ENCODE data around the gene RIPPLY1. TPM values are rescaled to one million over a fixed set of nuclear protein-coding genes. Genes with fewer than 3 reads are reported as not detected.

The RIPPLY1 gene, protein sequence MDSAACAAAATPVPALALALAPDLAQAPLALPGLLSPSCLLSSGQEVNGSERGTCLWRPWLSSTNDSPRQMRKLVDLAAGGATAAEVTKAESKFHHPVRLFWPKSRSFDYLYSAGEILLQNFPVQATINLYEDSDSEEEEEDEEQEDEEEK
- polyA plus RNA-seq, result not detected

DNA sequence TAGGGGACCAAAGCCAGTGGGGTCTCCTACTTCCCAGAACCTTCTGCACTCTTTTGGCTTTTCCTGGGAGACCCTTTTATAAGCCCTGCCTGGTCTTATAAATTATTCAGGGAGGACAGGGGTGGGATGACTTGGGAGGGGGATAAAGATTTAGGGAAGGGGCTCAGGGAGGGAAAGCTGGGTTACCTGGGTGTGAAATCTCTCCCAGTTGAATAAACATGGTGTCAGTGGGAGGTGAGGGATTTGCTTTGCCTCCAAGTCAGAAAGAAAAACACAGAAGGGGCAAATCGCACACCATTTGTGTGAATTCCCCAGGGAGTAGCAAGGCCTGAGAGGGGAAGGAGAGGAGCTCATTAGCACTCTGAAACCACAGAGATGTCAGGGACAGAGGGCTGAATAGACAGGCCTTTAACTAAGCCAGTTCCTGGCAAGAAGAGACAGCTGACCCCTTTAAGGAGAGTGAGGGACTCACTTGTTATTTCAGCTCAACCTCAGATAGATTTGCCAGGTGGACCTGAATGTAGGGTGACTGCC lies at the start of gene RIPPLY1:
Gene RIPPLY1 (minus strand): TSS at position 51 of the 534 bp plus-strand sequence. CDS start 54 bp downstream, outside the sequence.
- no peaks in the 10 kb centered on the region for H3K4me1 Mint-ChIP-seq
- H3K27me3 Mint-ChIP-seq (ENCODE audit: low read depth in 3 of 3), result peaks cover 0 to 2% (median 1%) of the 10 kb centered on the region in 3 donors
- no peak for DNase-seq
- no peaks in the 10 kb centered on the region for H3K9me3 Mint-ChIP-seq
- no peaks in the 10 kb centered on the region for H3K36me3 Mint-ChIP-seq
- no peak within 1 kb of the TSS for H3K4me3 Mint-ChIP-seq
- H3K27ac Mint-ChIP-seq, result no peak within 1 kb of the TSS

DNA sequence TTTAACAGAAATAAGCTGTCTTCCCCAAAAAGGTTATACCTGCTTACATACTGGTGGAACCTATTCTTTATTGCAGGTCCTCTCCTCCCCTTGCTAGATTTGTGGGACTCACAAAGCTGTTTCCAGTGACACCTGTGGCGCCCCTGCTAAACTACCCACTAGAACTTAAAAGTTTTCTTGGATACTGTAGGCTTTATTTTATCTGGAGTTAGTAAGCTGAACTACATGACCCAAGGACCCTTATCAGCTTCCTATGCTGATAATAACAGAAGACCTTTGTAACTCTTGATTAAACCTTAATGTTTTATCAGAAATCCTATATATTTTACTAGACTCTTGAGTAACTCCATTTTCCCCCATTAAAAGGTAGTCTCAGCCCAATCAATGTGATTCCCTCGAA lies 49.4 kb upstream of the RIPPLY1 start:
- no peak for DNase-seq
- Mint-ChIP-seq H3K27me3 (ENCODE audit: low read depth in 3 of 3) (peaks cover 0 to 5% (median 2%) of the 10 kb centered on the region in 3 donors), H3K4me3 (no peak overlapping the region), H3K4me1 (no peaks in the 10 kb centered on the region), H3K27ac (no peak overlapping the region), H3K9me3 (no peaks in the 10 kb centered on the region), H3K36me3 (peaks cover 5 to 15% (median 6%) of the 10 kb centered on the region in 3 donors)

DNA sequence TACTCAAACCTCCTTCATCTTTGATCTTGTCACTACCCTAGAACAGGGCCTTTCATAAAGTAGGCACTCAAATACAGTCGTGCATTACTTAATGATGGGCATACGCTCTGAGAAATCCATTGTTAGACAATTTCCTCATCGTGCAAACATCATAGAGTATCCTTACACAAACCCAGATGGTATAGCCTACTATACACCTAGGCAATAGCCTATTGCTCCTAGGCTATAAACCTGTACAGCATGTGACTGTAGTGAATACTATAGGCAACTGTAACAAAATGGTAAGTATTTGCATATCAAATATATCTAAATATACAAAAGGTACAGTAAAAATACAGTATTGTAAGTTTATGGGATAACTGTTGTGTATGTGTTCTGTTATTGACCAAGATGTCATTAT lies 48.9 kb upstream of the RIPPLY1 start:
- no peaks in the 10 kb centered on the region for H3K9me3 Mint-ChIP-seq
- DNase-seq, result no peak
- no peak overlapping the region for H3K4me3 Mint-ChIP-seq
- peaks cover 0 to 5% (median 2%) of the 10 kb centered on the region in 3 donors for H3K27me3 Mint-ChIP-seq (ENCODE audit: low read depth in 3 of 3)
- no peaks in the 10 kb centered on the region for H3K4me1 Mint-ChIP-seq
- peaks cover 5 to 15% (median 6%) of the 10 kb centered on the region in 3 donors for H3K36me3 Mint-ChIP-seq
- H3K27ac Mint-ChIP-seq, result no peak overlapping the region

DNA sequence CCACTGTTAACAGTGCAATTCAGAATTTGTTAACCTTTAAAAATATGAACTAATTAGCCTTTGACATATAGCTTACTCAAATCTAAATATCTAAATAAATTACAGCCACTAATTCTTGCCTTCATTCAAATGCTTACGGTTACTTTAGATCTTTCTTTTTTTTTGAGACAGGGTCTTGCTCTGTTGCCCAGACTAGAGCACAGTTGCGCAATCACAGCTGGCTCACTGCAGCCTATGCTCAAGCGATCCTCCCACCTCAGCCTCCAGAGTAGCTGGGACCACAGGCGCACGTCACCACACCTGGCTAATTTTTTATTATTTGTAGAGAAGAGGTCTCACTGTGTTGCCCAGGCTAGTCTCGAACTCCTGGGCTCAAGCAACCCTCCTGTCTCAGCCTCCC lies 48.1 kb upstream of the RIPPLY1 start:
- H3K4me3 Mint-ChIP-seq, result no peak overlapping the region
- DNase-seq, result no peak
- no peak overlapping the region for H3K27ac Mint-ChIP-seq
- no peaks in the 10 kb centered on the region for H3K9me3 Mint-ChIP-seq
- H3K36me3 Mint-ChIP-seq, result peaks cover 5 to 15% (median 6%) of the 10 kb centered on the region in 3 donors
- H3K27me3 Mint-ChIP-seq (ENCODE audit: low read depth in 3 of 3), result peaks cover 0 to 5% (median 2%) of the 10 kb centered on the region in 3 donors
- H3K4me1 Mint-ChIP-seq, result no peaks in the 10 kb centered on the region

DNA sequence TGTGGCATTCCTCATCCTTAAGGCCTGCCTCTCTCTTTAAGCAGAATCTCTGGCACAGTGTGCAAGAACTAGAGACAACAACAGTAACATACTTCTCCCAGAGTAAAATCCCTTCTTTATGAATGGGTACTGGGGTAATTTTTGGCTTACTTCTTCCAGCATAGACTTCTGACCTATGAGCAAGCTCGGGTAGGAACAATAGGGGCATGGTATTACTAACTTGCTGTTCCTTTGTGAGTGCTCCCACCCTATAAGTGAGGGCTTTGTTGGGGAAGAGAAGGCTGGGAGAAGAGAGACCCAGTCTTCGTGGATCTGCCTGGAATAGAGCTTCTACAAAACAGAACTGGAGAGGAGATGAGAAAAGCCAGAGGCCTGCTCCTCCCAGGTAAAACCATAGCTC lies 47.2 kb upstream of the RIPPLY1 start:
- Mint-ChIP-seq H3K4me3 (no peak overlapping the region), H3K9me3 (no peaks in the 10 kb centered on the region), H3K36me3 (peaks cover 2 to 8% (median 2%) of the 10 kb centered on the region in 3 donors), H3K27me3 (ENCODE audit: low read depth in 3 of 3) (peaks cover 0 to 3% (median 2%) of the 10 kb centered on the region in 3 donors), H3K4me1 (no peaks in the 10 kb centered on the region), H3K27ac (no peak overlapping the region)
- no peak for DNase-seq

DNA sequence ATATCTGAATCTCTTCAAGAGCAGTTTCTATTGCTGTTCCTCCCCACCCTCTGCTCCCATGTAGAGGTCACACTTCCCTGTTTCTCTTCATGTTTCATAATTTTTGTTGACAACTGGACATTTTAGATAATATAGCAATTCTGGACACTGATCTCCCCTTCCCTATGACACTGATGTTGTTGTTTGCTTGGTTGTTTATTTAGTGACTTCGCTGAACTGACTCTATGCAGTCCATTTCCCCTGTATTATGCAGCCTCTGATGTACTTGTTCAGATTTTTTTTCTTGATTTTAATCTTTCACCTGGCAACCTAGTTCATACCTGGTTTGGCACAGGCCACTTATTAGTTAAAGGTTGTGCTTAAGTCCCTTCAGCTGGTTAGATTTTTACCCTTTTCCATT lies 46.2 kb upstream of the RIPPLY1 start:
- Mint-ChIP-seq H3K27ac (no peak overlapping the region), H3K4me1 (no peaks in the 10 kb centered on the region), H3K9me3 (no peaks in the 10 kb centered on the region), H3K27me3 (ENCODE audit: low read depth in 3 of 3) (peaks cover 0 to 4% (median 3%) of the 10 kb centered on the region in 3 donors), H3K4me3 (no peak overlapping the region), H3K36me3 (peaks cover 0 to 4% (median 0%) of the 10 kb centered on the region in 3 donors)
- DNase-seq, result no peak

DNA sequence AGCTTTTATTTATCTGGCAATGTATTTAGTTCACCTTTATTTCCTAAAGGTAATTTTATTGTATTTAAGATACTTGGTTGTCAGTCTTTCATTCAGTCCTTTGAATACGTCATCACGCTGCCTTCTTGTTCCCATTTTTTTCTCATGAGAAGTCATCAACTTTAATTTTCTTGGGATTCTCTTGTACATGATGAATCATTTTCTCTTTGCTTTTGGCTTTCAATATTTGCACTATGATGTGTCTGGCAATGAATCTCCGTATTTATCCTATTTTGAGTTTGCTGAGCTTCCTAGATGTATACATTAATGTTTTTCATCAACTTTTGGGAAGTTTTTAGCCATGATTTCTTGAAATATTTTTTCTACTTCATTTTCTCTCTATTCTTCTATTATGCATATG lies 45.5 kb upstream of the RIPPLY1 start:
- no peaks in the 10 kb centered on the region for H3K9me3 Mint-ChIP-seq
- H3K4me1 Mint-ChIP-seq, result no peaks in the 10 kb centered on the region
- no peak overlapping the region for H3K4me3 Mint-ChIP-seq
- peaks cover 0 to 6% (median 3%) of the 10 kb centered on the region in 3 donors for H3K27me3 Mint-ChIP-seq (ENCODE audit: low read depth in 3 of 3)
- H3K27ac Mint-ChIP-seq, result no peak overlapping the region
- H3K36me3 Mint-ChIP-seq, result peaks cover 0 to 4% (median 0%) of the 10 kb centered on the region in 3 donors
- no peak for DNase-seq

DNA sequence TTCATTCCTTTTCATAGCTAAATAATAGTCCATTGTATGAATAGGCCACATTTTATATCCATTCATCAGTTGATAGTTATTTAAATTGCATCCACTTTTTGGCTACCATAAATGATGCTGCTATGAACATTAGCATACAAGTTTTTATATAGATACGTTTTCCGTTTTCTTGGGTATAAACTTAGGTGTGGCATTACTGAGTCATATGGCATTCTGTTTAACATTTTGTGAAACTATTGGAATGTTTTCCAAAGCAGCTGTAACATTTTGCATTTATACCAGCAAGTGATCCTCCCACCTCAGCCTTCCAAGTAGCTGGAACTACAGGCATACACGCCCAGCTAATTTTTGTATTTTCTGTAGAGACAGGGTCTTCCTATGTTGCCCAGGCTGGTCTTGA lies 43.3 kb upstream of the RIPPLY1 start:
- H3K36me3 Mint-ChIP-seq, result peaks cover 0 to 16% (median 4%) of the 10 kb centered on the region in 3 donors
- H3K9me3 Mint-ChIP-seq, result no peaks in the 10 kb centered on the region
- peaks cover 0 to 6% (median 6%) of the 10 kb centered on the region in 3 donors for H3K27me3 Mint-ChIP-seq (ENCODE audit: low read depth in 3 of 3)
- H3K4me3 Mint-ChIP-seq, result no peak overlapping the region
- H3K4me1 Mint-ChIP-seq, result no peaks in the 10 kb centered on the region
- DNase-seq, result no peak
- H3K27ac Mint-ChIP-seq, result no peak overlapping the region

DNA sequence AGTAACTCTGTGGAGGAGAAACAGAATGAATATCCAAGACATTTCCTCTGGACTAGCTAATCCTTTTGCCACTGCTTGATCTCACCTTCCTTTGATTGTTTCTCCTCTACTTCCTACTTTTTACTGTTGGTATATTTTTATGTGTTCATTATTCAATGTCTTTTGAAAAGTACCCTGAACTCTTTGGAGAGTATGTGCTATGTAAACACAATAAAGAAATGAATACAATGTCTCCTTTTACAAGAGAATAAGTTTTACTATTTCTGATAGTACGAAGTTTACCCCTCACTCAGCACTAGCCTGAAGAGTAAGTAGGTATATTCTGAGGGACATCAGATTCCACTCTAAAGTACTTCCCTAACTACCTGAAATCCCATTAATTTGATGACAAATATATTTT lies 36.9 kb upstream of the RIPPLY1 start:
- no peaks in the 10 kb centered on the region for H3K9me3 Mint-ChIP-seq
- H3K27ac Mint-ChIP-seq, result no peak overlapping the region
- peaks cover 0 to 12% (median 4%) of the 10 kb centered on the region in 3 donors for H3K36me3 Mint-ChIP-seq
- no peak overlapping the region for H3K4me3 Mint-ChIP-seq
- no peak for DNase-seq
- no peaks in the 10 kb centered on the region for H3K4me1 Mint-ChIP-seq
- H3K27me3 Mint-ChIP-seq (ENCODE audit: low read depth in 3 of 3), result peaks cover 0 to 4% (median 3%) of the 10 kb centered on the region in 3 donors

DNA sequence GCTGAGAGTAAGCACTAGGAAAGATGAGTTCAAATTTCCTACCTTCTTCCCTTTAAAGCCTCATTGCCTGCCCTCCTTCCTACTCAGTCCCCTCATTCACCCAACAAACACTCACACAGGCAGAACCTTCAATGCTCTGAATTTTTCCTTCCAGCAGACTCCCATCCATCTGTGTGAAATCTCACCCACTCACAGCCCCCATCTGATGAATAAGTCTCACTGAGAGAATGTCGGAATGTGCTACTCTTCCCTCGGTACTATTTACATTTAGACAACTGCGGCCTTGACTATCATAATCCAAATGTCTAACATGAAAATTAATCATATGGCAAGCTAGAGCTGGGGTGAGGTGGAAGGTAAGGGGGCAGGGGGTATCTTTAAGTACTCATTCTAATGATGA lies 36.4 kb upstream of the RIPPLY1 start:
- Mint-ChIP-seq H3K4me3 (no peak overlapping the region), H3K27ac (no peak overlapping the region), H3K9me3 (no peaks in the 10 kb centered on the region), H3K36me3 (peaks cover 0 to 12% (median 4%) of the 10 kb centered on the region in 3 donors), H3K4me1 (no peaks in the 10 kb centered on the region), H3K27me3 (ENCODE audit: low read depth in 3 of 3) (peaks cover 0 to 4% (median 3%) of the 10 kb centered on the region in 3 donors)
- DNase-seq, result no peak

DNA sequence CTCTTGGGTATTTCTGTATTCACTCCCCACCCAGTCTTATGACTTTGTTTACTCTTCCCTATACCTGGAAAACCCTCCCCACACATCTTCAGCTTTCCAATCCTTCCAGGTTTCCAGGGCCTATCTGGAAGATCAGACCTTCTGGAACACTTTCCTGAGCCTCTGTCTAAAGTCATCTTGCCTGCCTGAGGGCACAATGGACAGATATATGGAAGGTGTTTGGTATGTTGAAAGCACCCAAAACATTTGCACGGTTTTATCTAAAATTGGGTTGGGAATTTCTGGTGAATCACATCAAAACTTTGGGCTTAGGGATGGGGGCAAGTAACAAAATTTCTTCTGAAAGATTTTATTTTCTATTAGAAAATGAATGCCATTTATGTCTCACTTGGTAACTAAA lies 33.1 kb upstream of the RIPPLY1 start:
- Mint-ChIP-seq H3K4me3 (no peak overlapping the region), H3K27me3 (ENCODE audit: low read depth in 3 of 3) (no peaks in the 10 kb centered on the region), H3K27ac (no peak overlapping the region), H3K36me3 (no peaks in the 10 kb centered on the region), H3K9me3 (no peaks in the 10 kb centered on the region), H3K4me1 (no peaks in the 10 kb centered on the region)
- no peak for DNase-seq

DNA sequence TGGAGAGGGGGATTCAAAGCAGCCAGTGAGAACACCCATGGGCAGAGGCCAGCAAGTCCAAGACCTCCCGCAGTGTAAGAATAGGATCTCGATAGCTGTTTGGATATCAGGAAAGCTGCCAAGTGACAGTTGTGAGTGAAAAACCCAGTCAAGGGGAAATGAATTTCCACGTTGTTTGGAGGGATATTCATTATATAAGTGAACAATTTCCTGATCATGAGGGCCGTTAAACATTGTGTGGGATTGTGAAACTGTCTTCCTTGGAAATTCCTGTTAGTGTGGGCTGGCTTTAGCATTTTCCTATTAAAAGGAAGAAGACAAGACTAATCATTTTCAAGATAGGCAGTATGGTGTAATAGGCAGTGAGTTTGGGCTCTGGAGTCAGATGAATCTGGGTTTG lies 32.0 kb upstream of the RIPPLY1 start:
- H3K4me3 Mint-ChIP-seq, result no peak overlapping the region
- no peak overlapping the region for H3K27ac Mint-ChIP-seq
- DNase-seq, result no peak
- no peaks in the 10 kb centered on the region for H3K36me3 Mint-ChIP-seq
- H3K4me1 Mint-ChIP-seq, result no peaks in the 10 kb centered on the region
- no peaks in the 10 kb centered on the region for H3K9me3 Mint-ChIP-seq
- H3K27me3 Mint-ChIP-seq (ENCODE audit: low read depth in 3 of 3), result peaks cover 0 to 2% (median 0%) of the 10 kb centered on the region in 3 donors

DNA sequence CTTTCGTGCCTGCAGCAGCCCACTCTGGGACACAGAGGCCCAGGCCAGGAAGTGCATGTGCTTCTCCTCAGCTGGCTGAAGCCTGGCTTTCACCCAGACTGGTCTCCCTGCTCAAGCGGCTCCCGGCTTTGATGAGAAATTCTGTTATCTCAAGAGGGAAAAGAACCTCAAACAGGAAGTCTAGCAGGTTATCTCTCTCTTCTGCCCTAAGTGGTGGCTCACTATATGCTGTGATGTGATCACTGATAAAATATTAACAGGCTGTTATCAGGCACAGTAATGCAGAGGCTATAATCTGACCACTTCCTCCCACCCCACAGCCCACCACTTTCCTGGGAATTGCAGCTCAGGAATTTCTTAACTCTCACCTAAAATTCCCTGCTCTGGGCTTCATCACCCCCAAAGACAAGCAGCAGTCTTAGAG lies 30.4 kb upstream of the RIPPLY1 start:
- Mint-ChIP-seq H3K9me3 (no peaks in the 10 kb centered on the region), H3K4me1 (no peaks in the 10 kb centered on the region), H3K27me3 (ENCODE audit: low read depth in 3 of 3) (peaks cover 0 to 3% (median 0%) of the 10 kb centered on the region in 3 donors), H3K4me3 (no peak overlapping the region), H3K27ac (no peak overlapping the region), H3K36me3 (no peaks in the 10 kb centered on the region)
- no peak for DNase-seq

DNA sequence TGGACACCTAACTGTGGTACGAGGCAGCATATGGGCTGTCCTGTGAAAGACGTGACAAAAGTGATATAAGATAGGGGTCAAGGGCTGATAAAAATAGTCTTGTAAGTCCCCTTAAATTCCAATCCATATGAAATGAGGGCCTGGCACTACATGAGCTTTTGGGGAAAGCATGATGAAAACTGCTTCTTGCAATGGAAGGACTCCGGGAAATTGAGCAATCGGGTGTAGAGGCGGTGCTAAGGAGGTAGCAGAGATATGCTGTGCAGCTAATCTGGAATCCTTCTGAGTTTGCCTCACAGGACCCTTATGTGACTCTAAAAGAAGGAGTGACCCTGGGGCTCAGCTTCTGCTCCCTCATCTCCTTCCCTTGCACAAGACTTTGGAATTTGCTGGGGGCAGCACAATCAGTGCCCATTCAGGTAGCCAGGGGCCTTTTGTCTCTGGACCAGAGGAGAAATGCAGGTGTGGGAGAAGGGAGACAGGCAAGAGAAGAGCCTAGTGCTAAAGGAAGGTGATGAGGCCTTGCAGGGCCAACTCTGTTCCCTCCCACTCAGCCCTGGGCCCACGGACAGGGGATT lies 29.9 kb upstream of the RIPPLY1 start:
- DNase-seq, result no peak
- Mint-ChIP-seq H3K4me3 (no peak overlapping the region), H3K9me3 (no peaks in the 10 kb centered on the region), H3K27ac (no peak overlapping the region), H3K36me3 (no peaks in the 10 kb centered on the region), H3K4me1 (no peaks in the 10 kb centered on the region), H3K27me3 (ENCODE audit: low read depth in 3 of 3) (peaks cover 0 to 3% (median 0%) of the 10 kb centered on the region in 3 donors)
